ENCODE results near the gene ZNF3.

The ZNF3 gene

DNA sequence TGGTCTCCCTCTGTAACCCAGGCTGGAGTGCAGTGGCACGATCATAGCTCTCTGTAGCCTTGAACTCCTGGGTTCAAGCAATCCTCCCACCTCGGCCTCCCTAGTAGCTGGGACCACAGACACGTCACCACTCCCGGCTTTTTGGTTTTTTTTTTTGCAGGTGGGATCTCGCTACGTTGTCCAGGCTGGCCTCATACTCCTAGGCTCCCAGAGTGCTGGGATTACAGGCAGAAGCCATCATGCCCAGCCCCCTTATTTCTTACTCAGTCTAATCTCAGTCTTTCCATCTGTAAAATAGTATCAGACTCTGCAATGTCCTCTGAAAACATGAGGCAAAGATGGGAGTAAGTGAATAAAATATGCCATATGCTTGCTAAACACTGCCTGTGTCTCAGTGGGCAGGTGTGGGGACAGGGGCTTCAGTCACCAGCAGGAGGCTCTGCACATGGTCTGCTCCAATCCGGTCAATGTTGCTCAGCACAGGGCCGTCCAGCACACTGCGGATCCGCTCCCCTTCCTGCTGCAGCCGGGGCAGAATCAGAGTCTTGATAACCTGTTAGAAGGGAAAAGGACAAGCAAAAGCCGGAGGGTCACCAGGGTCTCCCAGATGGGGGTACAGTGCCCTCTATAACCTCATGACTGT is 28.1 kb upstream of the ZNF3 start:
- no peak overlapping the region for H3K4me3 ChIP-seq (ENCODE audit: low read depth, low read length)

DNA sequence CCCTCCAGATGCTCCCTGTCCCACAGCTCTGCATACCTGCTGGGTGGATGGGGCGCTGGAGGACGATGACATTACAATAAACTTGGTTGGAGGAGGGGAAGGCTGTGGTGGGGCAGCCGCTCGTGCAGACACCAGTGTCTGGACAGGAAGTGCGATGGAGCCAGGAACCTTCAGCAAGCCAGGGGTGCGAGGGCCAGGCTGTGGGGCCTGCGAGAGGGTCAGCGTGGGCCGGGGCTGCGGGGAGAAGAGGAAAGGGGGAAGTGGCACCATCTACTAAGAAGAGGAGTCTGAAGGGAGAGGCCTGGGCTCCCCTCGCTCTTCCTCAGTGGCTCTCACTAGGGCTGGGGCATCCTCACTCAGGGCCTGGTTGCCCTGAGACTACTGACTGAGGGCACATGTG is 26.4 kb upstream of the ZNF3 start:
- H3K4me3 ChIP-seq (ENCODE audit: low read depth, low read length), result no peak overlapping the region

DNA sequence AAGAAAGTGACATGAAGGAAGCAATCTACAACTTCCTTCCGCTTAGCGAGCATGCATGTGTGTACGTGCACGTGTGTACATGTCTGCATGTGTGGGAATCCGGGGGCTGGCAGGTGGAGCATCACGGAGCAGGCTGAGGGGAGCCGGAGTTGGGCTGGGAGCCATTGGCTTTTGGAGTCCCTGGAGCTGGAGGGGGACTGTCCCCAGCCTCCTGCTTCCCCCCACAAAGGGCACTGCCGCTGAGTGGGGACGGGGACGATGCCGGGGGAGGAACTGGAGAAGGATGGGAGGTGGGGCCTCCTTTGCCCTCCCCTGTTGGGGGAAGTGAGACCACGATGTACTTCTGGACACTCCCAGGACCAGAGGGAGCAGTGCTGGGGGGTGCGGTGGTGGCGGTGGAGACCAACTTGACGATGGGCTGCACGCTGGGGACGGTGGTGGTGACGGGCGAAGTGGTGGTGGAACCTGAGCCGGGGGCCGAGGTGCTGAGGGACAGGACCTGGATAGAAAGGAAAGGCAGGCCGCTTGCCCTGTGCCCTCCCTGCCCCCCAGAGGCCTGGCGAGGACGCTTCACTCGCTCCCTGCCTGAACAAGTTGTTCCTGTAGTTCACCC is 25.7 kb upstream of the ZNF3 start:
- H3K4me3 ChIP-seq (ENCODE audit: low read depth, low read length), result no peak overlapping the region

DNA sequence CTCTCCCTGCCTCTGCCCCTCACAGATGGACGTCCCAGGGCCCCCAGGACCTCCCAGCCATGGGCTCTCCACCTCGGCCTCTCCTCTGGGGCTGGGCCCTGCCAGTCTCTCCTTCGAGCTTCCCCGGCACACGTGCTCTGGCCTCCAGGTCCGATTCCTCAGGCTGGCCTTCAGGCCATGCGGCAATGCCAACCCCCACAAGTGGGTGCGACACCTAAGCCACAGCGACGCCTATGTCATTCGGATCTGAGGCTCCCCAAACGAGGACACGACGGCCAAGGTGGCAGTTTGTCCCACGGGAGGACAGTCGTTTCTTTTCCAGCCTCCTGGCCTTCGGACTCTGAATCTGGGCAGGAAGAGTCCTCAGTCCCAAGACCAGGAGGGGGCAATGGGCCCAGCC is 25.1 kb upstream of the ZNF3 start:
- H3K4me3 ChIP-seq (ENCODE audit: low read depth, low read length), result no peak overlapping the region

DNA sequence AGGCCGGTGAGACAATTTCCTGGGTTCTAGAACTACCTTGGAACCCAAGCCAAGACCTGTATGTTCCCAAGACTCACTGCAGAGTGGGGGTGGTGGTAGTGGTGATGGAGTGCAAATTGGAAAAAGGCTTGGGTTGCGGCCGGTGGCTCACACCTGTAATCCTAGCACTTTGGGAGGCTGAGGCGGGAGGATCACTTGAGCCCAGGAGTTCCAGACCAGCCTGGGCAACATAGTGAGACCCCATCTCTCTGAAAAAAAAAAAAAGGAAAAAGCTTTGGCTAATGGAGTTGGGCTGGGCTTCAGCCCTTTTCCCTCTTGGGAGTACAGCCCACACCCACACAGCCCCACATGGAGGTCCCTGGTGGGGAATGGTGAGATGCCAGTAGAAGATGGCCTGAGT is 24.0 kb upstream of the ZNF3 start:
- H3K4me3 ChIP-seq (ENCODE audit: low read depth, low read length), result no peak overlapping the region

DNA sequence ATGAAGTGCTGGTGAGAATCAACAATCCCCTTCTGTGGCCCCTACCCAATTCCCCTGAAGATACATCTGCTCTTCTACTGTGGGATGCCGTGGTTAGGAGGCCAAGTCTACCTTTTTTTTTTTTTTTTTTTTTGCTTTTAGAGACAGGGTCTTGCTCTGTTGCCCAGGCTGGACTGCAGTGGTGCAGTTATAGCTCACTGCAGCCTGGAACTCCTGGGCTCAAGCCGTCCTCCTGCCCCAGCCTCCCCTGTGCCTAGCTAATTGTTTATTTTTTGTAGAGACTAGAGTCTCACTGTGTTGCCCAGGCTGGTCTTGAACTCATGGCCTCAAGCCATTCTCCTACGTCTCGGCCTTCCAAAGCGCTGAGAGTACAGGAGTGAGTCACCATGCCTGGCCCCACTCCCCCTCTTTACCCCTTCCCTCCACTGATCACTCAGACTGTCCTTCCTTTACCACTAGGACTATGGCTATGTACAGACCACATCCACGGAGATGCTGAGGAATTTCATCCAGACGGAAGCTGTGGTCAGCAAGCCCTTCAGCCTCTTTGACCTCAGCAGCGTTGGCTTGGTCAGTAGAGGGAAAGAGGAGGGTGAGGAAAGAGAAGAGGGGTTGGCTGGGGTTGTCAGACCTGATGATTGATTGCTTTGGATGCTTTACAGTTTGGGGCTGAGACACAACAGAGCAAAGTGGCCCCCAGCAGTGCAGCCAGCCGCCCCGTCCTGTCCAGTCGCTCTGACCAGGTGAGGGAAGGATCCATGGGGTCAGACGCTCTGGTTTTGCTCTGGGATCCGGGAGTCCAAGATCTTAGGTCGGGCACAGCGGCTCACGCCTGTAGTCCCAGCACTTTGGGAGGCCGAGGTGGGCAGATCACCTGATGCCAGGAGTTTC is 21.7 kb upstream of the ZNF3 start:
- H3K4me3 ChIP-seq (ENCODE audit: low read depth, low read length), result no peak overlapping the region

DNA sequence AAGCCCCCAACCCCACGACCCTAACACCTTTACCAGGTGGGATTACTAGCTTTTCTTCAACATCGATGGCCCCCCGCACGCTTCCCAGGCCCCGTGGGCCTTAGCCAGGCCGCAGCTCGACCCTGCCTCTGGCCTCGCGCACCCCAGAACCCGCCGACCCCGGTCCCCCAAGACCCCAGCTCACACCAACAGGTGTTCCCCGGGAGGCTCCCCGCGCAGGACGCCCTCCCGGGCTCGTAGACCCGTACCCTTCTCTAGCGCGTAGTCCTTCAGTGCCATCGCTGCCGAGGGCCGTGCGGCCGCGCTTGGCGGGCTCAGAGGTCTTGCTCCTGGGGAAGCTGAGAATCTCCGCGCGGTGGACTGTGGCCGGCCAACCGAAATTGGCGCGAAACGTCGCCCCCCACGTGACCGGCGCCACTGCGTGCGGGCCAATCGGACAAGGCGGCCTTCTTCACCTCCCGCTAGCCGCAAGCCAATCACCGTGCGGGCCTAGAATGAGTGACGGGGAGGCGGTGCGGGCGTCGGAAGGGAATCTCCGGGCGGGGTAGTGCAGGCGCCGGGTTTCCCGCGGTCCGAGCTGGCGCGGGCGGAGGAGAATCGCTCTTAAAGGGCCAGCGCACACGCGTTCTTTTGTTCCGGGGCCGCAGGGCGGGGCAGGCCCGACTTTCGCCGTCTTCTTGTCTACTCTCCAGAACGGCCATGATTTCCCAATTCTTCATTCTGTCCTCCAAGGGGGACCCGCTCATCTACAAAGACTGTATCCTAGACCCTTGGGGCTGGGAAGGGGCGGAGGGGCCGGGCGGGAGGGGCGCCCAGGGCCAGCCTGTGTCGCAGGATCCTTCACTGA is 19.7 kb upstream of the ZNF3 start, which contains the start of the genes AP4M1 and MCM7:
AP4M1 (plus strand) TSS at position 628 of the 847 bp plus-strand sequence; CDS start at position 700, 72 bp downstream.
MCM7 (minus strand) TSS at position 382 of the 847 bp plus-strand sequence; CDS start at position 279, 103 bp downstream.
- peak within 1 kb of the TSS; percentile 91 for H3K4me3 ChIP-seq (ENCODE audit: low read depth, low read length)

DNA sequence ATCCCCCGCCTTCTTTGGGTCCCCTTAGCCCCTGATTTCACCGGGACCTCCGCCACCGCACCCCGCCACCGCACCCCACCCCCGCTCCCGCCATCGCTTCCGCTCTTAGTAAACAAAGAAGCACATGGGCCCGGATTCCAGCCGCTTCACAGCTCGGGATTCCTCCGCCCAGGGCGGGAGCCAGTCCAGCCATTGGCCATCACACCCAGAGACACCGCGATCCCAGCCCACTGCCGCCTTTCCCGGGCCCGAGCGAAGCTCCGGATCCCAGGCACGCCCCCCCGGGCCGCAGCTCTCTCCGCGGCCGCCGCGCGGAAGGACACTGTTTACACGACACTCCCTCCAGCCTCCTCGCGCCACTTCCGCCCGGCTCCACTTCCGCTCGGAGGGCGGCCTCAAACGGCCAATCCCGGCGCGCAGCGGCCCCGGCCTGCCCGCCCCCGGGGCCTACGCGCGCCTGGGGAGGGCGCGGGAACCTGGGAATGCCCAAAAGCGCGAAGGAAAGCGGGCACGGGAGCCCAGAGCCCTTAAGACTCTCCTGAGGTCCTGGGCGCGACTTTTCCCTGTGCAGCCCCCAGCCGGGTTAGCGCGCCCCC is 19.0 kb upstream of the ZNF3 start:
- H3K4me3 ChIP-seq (ENCODE audit: low read depth, low read length), result peak overlapping the region; percentile 91

DNA sequence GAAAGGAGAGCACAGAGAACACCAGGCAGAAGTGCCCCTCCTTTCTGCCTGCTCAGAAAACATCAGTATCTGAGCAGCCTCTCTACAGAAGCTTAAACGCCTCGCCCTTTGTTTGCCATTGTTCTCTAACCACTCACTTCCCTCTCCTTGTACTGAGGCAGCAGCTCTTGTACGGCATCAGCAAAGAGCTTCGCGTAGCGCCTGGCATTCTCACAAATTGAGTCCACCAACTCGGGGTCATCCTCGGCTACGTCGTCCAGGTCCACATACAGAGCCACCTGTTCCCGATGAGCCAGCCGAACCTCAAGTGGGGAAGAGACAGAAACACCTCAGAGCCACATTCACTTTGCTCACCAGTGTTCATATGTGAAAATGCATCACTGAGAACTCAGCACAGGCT is 17.9 kb upstream of the ZNF3 start:
- peak overlapping the region; percentile 91 for H3K4me3 ChIP-seq (ENCODE audit: low read depth, low read length)

DNA sequence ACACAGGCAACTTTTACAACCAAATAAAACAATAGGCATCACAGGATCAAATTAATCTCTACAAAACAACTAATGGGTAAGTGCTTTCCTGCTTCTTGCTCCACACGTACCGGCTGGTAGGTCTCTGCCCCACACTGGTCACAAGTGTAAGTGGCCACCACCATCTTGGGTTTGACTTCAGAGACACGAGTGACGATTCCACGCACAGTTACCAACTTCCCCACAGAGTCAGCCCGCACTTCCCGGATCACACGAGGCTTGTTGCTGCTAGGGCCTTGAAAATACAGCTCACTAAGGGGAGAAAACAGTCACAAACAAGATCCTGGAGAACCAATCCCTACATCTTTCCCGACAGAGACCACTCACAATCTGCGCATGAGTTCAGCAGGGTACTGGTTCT is 17.4 kb upstream of the ZNF3 start:
- H3K4me3 ChIP-seq (ENCODE audit: low read depth, low read length), result no peak overlapping the region

DNA sequence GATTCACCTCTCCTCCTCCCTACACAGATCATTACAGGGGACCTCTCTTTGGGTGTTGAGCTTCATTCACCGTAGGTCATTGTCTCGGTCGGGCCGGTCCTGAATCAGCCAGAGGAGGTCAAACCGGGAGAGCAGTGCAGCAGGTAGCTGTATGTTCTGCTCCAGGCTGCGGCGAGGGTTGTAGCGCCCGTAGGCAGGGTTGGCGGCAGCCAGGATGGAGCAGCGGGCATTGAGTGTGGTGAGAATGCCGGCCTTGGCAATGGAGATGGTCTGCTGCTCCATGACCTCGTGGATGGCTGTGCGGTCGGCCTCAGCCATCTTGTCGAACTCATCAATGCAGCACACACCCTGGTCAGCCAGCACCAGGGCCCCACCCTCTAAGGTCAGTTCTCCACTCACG is 14.2 kb upstream of the ZNF3 start:
- H3K4me3 ChIP-seq (ENCODE audit: low read depth, low read length), result no peak overlapping the region

DNA sequence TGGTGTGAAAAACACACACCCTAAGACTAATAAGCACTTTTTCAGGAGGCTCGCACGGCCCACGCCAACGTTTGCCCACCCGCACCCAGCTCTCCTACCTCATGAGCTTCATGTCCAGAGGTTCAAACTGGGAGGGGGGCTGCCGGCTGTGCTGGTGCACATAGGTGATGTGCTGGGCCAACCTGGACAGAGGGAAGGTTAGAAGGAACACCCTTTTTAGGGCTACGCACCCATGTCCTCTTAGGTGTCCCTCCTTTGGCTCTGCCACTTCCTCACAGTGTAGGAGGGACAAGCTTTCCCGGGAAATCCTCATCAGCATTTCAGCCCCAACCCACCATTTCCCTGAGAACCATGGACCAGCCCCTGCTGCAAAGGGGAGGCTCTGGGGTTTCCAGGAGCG is 13.8 kb upstream of the ZNF3 start:
- H3K4me3 ChIP-seq (ENCODE audit: low read depth, low read length), result no peak overlapping the region

DNA sequence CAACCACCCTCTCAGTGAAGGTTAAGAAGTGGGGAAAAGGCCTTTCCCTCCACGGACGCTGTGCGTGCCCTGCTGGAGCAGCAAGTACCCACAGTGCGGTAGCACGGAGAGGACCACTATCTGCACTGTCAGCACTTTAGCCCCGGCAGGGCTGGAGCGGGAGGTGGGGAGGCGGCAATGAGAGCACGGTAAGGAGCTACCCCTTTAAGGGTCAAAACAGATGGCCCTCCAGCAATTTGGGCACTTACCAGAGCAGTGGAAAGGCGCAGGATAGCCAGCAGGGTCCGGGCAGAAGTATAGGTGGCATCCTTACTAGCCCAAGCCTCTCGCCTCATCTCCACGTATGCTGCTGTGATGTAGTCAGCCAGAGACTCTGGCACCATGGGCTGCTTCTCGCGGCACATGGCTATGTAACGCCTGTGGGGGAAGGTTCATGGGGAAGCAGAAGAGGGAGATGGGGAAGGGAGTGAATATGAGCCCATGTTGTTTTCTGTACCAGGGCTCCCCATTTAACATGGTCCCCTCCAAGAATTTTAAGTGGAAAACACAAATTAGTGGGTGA is 12.5 kb upstream of the ZNF3 start:
- H3K4me3 ChIP-seq (ENCODE audit: low read depth, low read length), result no peak overlapping the region

DNA sequence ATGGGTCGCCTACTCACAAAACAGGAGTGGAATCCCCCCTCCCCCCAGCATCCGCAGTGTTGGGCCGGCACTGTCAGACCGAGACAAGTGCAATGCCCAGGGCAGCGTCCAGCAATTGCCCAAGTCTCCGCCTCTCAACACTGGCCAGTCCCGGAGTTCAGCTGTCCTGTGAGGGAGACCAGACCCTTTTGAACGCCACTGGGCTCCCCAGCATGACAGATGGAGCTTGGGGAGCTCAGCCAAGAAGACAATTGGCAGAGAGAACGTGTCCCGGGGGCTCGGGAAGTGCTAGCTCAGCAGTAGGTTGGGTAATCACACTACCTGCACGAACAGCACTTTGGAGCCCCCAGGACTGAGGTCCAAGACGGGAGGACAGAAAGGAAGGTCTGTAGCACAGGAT is 12.0 kb upstream of the ZNF3 start:
- no peak overlapping the region for H3K4me3 ChIP-seq (ENCODE audit: low read depth, low read length)

DNA sequence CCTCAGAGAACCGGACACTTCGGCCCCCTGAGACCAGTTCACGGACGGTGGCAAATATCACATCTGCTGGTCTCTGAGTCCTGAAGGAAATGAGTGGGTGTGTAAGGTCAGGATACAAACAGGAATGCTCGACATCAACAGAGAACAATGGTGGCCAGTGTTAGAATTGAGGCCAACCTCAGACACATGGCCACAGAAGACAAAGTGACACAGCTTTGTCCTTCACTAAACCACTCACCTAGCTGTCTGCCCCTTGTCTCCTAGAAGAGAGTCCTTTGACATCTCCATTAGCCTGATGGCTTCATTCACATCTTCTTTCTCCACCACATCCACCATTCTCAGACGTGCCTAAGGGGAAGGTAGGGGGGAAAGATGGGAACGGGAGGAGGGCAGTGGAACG is 11.5 kb upstream of the ZNF3 start:
- H3K4me3 ChIP-seq (ENCODE audit: low read depth, low read length), result no peak overlapping the region

DNA sequence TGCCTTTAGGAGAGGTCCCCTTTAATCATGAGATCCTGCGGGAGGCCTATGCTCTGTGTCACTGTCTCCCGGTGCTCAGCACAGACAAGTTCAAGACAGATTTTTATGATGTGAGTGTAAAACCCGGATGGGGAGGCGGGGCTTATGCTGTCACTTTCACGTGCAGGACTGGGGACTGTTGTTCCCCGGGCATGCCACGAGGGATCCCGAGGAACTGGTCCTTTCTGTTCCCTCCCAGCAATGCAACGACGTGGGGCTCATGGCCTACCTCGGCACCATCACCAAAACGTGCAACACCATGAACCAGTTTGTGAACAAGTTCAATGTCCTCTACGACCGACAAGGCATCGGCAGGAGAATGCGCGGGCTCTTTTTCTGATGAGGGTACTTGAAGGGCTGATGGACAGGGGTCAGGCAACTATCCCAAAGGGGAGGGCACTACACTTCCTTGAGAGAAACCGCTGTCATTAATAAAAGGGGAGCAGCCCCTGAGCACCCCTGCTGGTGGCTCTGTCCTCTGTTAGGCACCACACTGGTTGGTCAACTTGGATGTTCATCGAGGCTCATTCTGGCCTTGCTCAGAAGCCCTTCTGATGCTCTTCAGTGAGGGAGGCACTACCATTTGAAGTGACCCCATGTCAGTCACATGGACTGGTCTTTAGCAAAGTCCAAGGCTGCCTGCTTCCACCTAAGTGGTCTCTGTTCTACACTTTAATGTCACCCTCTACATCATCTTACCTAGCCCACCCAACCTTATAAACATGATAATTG is 10.1 kb upstream of the ZNF3 start:
- no peak overlapping the region for H3K4me3 ChIP-seq (ENCODE audit: low read depth, low read length)

DNA sequence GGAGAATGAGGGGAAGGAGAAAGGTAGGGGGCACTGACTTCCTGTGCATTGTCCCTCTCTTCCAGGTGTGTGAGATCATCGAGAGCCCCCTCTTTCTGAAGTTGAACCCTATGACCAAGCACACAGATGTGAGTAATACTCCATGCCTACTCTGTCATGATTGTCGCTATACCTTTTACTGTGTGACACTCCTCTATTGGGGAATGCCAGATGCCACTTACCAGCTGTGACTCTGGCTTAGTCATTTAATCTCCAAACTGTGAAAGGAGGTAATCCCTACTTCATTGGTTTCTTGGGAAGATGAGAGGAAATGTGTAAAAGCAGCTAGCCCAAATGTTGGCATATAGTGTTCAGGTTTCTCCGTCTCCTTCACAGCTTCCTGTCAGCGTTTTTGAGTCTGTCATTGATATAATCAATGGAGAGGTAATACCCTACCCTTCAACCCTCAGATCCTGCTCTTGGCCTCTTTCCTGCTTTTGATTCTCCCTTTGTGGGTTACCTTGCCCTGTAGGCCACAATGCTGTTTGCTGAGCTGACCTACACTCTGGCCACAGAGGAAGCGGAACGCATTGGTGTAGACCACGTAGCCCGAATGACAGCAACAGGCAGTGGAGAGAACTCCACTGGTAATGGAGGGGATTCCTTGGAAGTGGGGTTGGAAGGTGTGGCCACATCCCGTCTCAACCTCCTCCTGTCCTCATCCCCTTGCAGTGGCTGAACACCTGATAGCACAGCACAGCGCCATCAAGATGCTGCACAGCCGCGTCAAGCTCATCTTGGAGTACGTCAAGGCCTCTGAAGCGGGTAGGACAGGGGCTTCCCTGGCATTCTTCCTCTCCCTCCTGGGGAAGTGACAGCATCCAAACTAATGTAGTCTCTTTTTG is 9.2 kb upstream of the ZNF3 start:
- H3K4me3 ChIP-seq (ENCODE audit: low read depth, low read length), result no peak overlapping the region

DNA sequence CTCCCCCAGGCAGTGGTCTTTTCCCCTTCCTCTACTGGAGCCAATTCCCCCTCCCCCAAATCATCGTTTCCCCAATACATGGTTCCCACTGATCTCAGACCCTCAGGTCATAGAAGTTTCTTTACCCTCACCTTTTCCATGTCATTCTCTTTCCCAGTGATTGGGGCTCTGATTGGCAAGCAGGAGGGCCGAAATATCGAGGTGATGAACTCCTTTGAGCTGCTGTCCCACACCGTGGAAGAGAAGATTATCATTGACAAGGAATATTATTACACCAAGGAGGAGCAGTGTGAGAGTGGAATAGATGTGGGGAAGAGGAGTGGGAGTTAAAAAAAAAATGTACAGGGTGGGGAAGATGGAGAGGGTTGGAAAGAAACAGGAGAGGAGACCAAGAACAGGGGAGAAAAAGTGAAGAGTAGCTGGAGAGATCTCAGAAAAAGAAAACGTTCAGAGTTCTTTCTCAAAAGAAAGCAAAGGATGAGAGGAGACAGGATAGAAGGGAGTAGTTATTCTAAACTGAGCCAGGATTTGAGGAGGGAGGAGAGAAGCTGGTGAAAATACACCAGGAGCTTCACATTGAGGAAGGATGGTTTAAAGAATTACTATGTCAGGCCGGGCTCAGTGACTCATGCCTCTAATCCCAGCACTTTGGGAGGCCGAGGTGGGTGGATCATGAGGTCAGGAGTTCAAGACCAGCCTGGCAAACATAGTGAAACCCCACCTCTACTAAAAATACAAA is 8.1 kb upstream of the ZNF3 start:
- H3K4me3 ChIP-seq (ENCODE audit: low read depth, low read length), result peak overlapping the region; percentile 87

Measured in iPS-11a (cell line).